Measurements from ENCODE around the gene GAS2L1. TPM values are rescaled to one million over a fixed set of nuclear protein-coding genes. Genes with fewer than 3 reads are reported as not detected.

Gene GAS2L1
- total and polyA plus RNA-seq, 2 donors (not counting 3 experiments of a cell fraction or from before 2014, with no cell fraction given) = 30.5 to 44.0 TPM

DNA sequence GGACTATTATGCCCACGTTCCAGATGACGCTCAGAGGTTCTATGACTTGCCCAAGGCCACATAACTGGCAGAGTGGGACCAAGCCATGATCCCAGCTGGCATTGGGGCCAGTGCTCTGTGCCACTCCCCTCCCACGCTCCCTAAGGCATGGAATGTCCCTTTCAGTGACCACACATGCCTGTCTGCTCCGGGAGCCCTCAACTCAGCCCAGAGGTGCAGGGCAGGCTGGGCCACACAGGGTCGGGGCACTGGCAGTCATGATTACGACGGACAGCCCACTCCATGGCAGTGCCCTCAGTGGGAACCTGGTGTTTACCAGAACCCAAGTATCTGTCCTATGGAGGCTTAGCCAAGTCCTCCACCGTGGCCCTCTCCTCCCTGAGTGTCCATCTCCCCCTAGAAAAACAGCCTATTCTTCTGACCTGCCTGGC lies 48.7 kb upstream of the GAS2L1 start:
- POLR2A ChIA-PET = no interaction called here
- no peak overlapping the region for H3K4me3 ChIP-seq (replicated peaks in 1 of 3; ENCODE audit: insufficient read depth in 1 of 3, low read depth in 1 of 3, low read length in 3 of 3)
- H3K4me2 ChIP-seq (ENCODE audit: insufficient read depth, low read length) = no peak overlapping the region
- no peak overlapping the region for H2AFZ ChIP-seq (ENCODE audit: low read depth, low read length)
- no peaks in the 10 kb centered on the region for H3K9me3 ChIP-seq (replicated peaks; ENCODE audit: control insufficient read depth, insufficient read depth, low read length)
- no peak overlapping the region for H3K9ac ChIP-seq (replicated peaks; ENCODE audit: extremely low read depth, insufficient read depth, low read length)
- CTCF ChIA-PET = interaction anchor here (2.3 kb wide), 1 partner anchor 12 kb away, joined by 13 read pairs; no protein-coding TSS in a partner anchor
- no peak overlapping the region for H3K27ac ChIP-seq (ENCODE audit: insufficient read depth, low read depth, low read length)
- H3K27me3 ChIP-seq (ENCODE audit: control insufficient read depth in 2 of 2, insufficient read depth in 2 of 2, low read length in 2 of 2) = no peaks in the 10 kb centered on the region
- peaks cover 0 to 2% of the 10 kb centered on the region in 2 experiments for H3K36me3 ChIP-seq (ENCODE audit: control insufficient read depth in 2 of 2, extremely low read depth in 1 of 2, insufficient read depth in 2 of 2, low read length in 2 of 2)
- no TSS peak for BruUV-seq (replicated peaks)
- H4K20me1 ChIP-seq (replicated peaks; ENCODE audit: control insufficient read depth, extremely low read depth, insufficient read depth, low read length) = no peaks in the 10 kb centered on the region
- FAIRE-seq = no peak
- H3K4me1 ChIP-seq (ENCODE audit: control insufficient read depth, extremely low read depth, insufficient read depth, low read length) = no peaks in the 10 kb centered on the region
- no peaks in the 10 kb centered on the region for H3K79me2 ChIP-seq (ENCODE audit: control insufficient read depth, insufficient read depth, low read length)
- intact Hi-C loops (cut with micrococcal nuclease) = no loop called here
- no peaks in the 10 kb centered on the region for H3K9me1 ChIP-seq (replicated peaks; ENCODE audit: control insufficient read depth, extremely low read depth, insufficient read depth, low read length)
- TF ChIP-seq JUN (IDR thresholded peaks at IDR 0.05; ENCODE audit: borderline replicate concordance, insufficient read depth, insufficient read length, low read depth) (no peak), GATA2 (IDR thresholded peaks at IDR 0.05; ENCODE audit: insufficient read depth, insufficient read length, low read depth, low read length) (no peak), MYC (IDR thresholded peaks at IDR 0.05; ENCODE audit: low read depth, low read length) (no peak), POLR2A (IDR thresholded peaks at IDR 0.05; ENCODE audit: low read depth, low read length) (no peak), POLR2AphosphoS5 (IDR thresholded peaks at IDR 0.05; ENCODE audit: insufficient read depth, low read depth, low read length) (no peak), EZH2 (IDR thresholded peaks at IDR 0.05; ENCODE audit: borderline replicate concordance, low read depth, low read length, severe bottlenecking) (no peak), FOS (IDR thresholded peaks at IDR 0.05; ENCODE audit: borderline replicate concordance, insufficient read depth, low read length) (no peak)
- TF ChIP-seq, protein P1, sequence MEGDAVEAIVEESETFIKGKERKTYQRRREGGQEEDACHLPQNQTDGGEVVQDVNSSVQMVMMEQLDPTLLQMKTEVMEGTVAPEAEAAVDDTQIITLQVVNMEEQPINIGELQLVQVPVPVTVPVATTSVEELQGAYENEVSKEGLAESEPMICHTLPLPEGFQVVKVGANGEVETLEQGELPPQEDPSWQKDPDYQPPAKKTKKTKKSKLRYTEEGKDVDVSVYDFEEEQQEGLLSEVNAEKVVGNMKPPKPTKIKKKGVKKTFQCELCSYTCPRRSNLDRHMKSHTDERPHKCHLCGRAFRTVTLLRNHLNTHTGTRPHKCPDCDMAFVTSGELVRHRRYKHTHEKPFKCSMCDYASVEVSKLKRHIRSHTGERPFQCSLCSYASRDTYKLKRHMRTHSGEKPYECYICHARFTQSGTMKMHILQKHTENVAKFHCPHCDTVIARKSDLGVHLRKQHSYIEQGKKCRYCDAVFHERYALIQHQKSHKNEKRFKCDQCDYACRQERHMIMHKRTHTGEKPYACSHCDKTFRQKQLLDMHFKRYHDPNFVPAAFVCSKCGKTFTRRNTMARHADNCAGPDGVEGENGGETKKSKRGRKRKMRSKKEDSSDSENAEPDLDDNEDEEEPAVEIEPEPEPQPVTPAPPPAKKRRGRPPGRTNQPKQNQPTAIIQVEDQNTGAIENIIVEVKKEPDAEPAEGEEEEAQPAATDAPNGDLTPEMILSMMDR (IDR thresholded peaks at IDR 0.05; ENCODE audit: extremely low read depth in 1 of 2, insufficient read depth in 1 of 2, low read depth in 1 of 2, low read length in 2 of 2) = no peak
- TF ChIP-seq, protein P2, sequence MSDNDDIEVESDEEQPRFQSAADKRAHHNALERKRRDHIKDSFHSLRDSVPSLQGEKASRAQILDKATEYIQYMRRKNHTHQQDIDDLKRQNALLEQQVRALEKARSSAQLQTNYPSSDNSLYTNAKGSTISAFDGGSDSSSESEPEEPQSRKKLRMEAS (IDR thresholded peaks at IDR 0.05; ENCODE audit: insufficient read depth, insufficient read length) = no peak
- no peak for DNase-seq (ENCODE audit: low read depth, low spot score)
- dilution Hi-C loops (cut with MboI; ENCODE audit: extremely low pct_ligation_motif_present, low sequenced_read_pairs) = no loop called here
